Measurements from ENCODE around the gene DUOXA1. TPM values are rescaled to one million over a fixed set of nuclear protein-coding genes. Genes with fewer than 3 reads are reported as not detected.

Gene DUOXA1
- total RNA-seq, 1 donor from 2014 or later = not detected

GRCh38 chr15:45102226-45102625 lies 27.5 kb downstream of the DUOXA1 start:
- Mint-ChIP-seq H3K36me3 (ENCODE audit: low read depth) (no peaks in the 10 kb centered on the region), H3K4me3 (no peak overlapping the region), H3K27me3 (ENCODE audit: low read depth) (peaks cover 8% of the 10 kb centered on the region), H3K4me1 (peaks cover 6% of the 10 kb centered on the region), H3K9me3 (no peaks in the 10 kb centered on the region), H3K27ac (ENCODE audit: unreplicated experiment) (no peak overlapping the region)
- DNase-seq (ENCODE audit: low read depth, low spot score) = no peak
- no peak for TF ChIP-seq CTCF (conservative IDR thresholded peaks at IDR 0.05)

GRCh38 chr15:45101749-45102148 lies 27.9 kb downstream of the DUOXA1 start:
- no peak for DNase-seq (ENCODE audit: low read depth, low spot score)
- TF ChIP-seq CTCF (conservative IDR thresholded peaks at IDR 0.05) = no peak
- Mint-ChIP-seq H3K27me3 (ENCODE audit: low read depth) (peaks cover 8% of the 10 kb centered on the region), H3K27ac (ENCODE audit: unreplicated experiment) (no peak overlapping the region), H3K36me3 (ENCODE audit: low read depth) (no peaks in the 10 kb centered on the region), H3K4me3 (no peak overlapping the region), H3K9me3 (no peaks in the 10 kb centered on the region), H3K4me1 (peaks cover 6% of the 10 kb centered on the region)

- Mint-ChIP-seq H3K36me3 (ENCODE audit: low read depth) (no peaks in the 10 kb centered on the region), H3K27ac (ENCODE audit: unreplicated experiment) (peak overlapping the region; percentile 75), H3K9me3 (no peaks in the 10 kb centered on the region), H3K27me3 (ENCODE audit: low read depth) (peaks cover 6% of the 10 kb centered on the region), H3K4me3 (no peak overlapping the region), H3K4me1 (peaks cover 6% of the 10 kb centered on the region)
- DNase-seq (ENCODE audit: low read depth, low spot score) = no peak
- no peak for TF ChIP-seq CTCF (conservative IDR thresholded peaks at IDR 0.05)
Measured at GRCh38 chr15:45100884-45101625, 28.6 kb downstream of the DUOXA1 start.

GRCh38 chr15:45099549-45100165 lies 30.0 kb downstream of the DUOXA1 start:
- Mint-ChIP-seq H3K4me3 (no peak overlapping the region), H3K36me3 (ENCODE audit: low read depth) (no peaks in the 10 kb centered on the region), H3K27ac (ENCODE audit: unreplicated experiment) (no peak overlapping the region), H3K4me1 (peaks cover 6% of the 10 kb centered on the region), H3K9me3 (no peaks in the 10 kb centered on the region), H3K27me3 (ENCODE audit: low read depth) (peaks cover 6% of the 10 kb centered on the region)
- TF ChIP-seq CTCF (conservative IDR thresholded peaks at IDR 0.05) = no peak
- DNase-seq (ENCODE audit: low read depth, low spot score) = no peak

GRCh38 chr15:45097466-45097865 lies 32.2 kb downstream of the DUOXA1 start:
- H3K9me3 Mint-ChIP-seq = no peaks in the 10 kb centered on the region
- H3K36me3 Mint-ChIP-seq (ENCODE audit: low read depth) = no peaks in the 10 kb centered on the region
- H3K27ac Mint-ChIP-seq (ENCODE audit: unreplicated experiment) = no peak overlapping the region
- H3K4me1 Mint-ChIP-seq = no peaks in the 10 kb centered on the region
- no peak for TF ChIP-seq CTCF (conservative IDR thresholded peaks at IDR 0.05)
- H3K4me3 Mint-ChIP-seq = no peak overlapping the region
- DNase-seq (ENCODE audit: low read depth, low spot score) = no peak
- H3K27me3 Mint-ChIP-seq (ENCODE audit: low read depth) = peaks cover 2% of the 10 kb centered on the region
